Measurements from ENCODE around the gene PUSL1. TPM values are rescaled to one million over a fixed set of nuclear protein-coding genes. Genes with fewer than 3 reads are reported as not detected.

PUSL1 gene
- total RNA-seq, 6 experiments from 2014 or later: 5.6 to 21.6 (median 8.4) TPM

DNA sequence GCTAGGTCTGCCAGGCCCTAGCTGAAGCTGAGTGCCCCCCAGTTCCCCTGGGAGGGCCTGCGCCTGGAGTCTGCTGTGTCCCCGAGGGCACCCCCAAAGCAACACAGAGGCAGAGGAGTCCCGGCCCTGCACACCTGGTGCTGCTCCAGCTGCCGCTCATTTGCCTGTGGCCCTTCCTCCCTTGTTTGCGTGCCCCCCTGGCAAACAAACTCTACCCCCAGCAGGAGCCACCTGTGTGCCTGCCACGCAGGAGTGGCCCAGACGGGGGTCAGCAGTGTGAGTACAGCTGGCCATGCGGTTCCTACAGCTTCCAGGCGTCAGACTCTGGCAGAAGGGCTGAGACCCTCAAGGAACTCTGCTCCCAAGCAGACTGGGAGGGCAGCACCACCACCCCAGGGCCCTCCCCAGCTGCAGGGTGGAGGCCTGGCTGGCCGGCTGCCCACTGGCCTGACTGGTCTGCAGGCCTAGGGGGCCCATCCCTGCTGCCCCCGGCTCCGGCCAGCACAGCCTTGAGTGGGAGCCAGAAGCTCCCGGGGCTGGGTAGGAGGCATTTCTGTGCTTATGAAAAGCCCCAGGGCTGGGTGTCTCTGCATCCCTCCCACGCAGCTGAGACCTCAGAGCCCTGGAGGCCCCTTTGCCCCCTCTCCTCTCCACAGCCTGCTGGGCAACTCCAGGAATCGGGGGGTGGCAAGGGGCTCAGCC is 22.1 kb downstream of the PUSL1 start:
- ATAC-seq (no peak), DNase-seq (no peak)
- H3K27me3 ChIP-seq: no peaks in the 10 kb centered on the region
- no peak overlapping the region for H3K27ac ChIP-seq
- TF ChIP-seq POLR2A (IDR thresholded peaks at IDR 0.05): no peak
- TF ChIP-seq, protein P1, sequence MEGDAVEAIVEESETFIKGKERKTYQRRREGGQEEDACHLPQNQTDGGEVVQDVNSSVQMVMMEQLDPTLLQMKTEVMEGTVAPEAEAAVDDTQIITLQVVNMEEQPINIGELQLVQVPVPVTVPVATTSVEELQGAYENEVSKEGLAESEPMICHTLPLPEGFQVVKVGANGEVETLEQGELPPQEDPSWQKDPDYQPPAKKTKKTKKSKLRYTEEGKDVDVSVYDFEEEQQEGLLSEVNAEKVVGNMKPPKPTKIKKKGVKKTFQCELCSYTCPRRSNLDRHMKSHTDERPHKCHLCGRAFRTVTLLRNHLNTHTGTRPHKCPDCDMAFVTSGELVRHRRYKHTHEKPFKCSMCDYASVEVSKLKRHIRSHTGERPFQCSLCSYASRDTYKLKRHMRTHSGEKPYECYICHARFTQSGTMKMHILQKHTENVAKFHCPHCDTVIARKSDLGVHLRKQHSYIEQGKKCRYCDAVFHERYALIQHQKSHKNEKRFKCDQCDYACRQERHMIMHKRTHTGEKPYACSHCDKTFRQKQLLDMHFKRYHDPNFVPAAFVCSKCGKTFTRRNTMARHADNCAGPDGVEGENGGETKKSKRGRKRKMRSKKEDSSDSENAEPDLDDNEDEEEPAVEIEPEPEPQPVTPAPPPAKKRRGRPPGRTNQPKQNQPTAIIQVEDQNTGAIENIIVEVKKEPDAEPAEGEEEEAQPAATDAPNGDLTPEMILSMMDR (IDR thresholded peaks at IDR 0.05): no peak
- no peak overlapping the region for H3K4me3 ChIP-seq
- H3K4me1 ChIP-seq: peaks cover 0 to 14% (median 3%) of the 10 kb centered on the region in 4 donors
- H3K9me3 ChIP-seq: no peaks in the 10 kb centered on the region
- peaks cover 0 to 17% (median 4%) of the 10 kb centered on the region in 4 donors for H3K36me3 ChIP-seq
- 29% methylated on average over 2 of the region's 15 CpGs for WGBS (ENCODE audit: insufficient coverage, low coverage, low lambda C conversion rate, missing lambda C conversion rate)
- intact Hi-C loops (cut with DNase I): no loop called here

DNA sequence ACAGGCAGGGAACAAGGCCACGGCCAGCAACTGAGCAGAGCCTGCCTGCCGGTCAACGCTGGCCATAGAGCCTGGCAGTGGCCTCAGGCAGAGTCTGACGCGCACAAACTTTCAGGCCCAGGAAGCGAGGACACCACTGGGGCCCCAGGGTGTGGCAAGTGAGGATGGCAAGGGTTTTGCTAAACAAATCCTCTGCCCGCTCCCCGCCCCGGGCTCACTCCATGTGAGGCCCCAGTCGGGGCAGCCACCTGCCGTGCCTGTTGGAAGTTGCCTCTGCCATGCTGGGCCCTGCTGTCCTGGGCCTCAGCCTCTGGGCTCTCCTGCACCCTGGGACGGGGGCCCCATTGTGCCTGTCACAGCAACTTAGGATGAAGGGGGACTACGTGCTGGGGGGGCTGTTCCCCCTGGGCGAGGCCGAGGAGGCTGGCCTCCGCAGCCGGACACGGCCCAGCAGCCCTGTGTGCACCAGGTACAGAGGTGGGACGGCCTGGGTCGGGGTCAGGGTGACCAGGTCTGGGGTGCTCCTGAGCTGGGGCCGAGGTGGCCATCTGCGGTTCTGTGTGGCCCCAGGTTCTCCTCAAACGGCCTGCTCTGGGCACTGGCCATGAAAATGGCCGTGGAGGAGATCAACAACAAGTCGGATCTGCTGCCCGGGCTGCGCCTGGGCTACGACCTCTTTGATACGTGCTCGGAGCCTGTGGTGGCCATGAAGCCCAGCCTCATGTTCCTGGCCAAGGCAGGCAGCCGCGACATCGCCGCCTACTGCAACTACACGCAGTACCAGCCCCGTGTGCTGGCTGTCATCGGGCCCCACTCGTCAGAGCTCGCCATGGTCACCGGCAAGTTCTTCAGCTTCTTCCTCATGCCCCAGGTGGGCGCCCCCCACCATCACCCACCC is 22.9 kb downstream of the PUSL1 start, which contains the start of gene TAS1R3:
Gene TAS1R3 (plus strand): TSS at position 213 of the 898 bp plus-strand sequence. CDS start 66 bp downstream, at position 279.
- no peak for TF ChIP-seq POLR2A (IDR thresholded peaks at IDR 0.05)
- TF ChIP-seq, protein P1 (IDR thresholded peaks at IDR 0.05): no peak
- Histone ChIP-seq H3K36me3 (peaks cover 0 to 17% (median 4%) of the 10 kb centered on the region in 4 donors), H3K4me1 (peaks cover 0 to 6% (median 3%) of the 10 kb centered on the region in 4 donors), H3K9me3 (no peaks in the 10 kb centered on the region), H3K27ac (no peak within 1 kb of the TSS), H3K27me3 (no peaks in the 10 kb centered on the region), H3K4me3 (no peak within 1 kb of the TSS)
- intact Hi-C loops (cut with DNase I): no loop called here
- DNase-seq (no peak), ATAC-seq (no peak)
- no CpG with 5 or more reads among the region's 41 CpGs for WGBS (ENCODE audit: insufficient coverage, low coverage, low lambda C conversion rate, missing lambda C conversion rate)

DNA sequence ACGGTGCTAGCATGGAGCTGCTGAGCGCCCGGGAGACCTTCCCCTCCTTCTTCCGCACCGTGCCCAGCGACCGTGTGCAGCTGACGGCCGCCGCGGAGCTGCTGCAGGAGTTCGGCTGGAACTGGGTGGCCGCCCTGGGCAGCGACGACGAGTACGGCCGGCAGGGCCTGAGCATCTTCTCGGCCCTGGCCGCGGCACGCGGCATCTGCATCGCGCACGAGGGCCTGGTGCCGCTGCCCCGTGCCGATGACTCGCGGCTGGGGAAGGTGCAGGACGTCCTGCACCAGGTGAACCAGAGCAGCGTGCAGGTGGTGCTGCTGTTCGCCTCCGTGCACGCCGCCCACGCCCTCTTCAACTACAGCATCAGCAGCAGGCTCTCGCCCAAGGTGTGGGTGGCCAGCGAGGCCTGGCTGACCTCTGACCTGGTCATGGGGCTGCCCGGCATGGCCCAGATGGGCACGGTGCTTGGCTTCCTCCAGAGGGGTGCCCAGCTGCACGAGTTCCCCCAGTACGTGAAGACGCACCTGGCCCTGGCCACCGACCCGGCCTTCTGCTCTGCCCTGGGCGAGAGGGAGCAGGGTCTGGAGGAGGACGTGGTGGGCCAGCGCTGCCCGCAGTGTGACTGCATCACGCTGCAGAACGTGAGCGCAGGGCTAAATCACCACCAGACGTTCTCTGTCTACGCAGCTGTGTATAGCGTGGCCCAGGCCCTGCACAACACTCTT is 23.8 kb downstream of the PUSL1 start:
- peaks cover 0 to 5% (median 0%) of the 10 kb centered on the region in 4 donors for H3K4me1 ChIP-seq
- H3K27ac ChIP-seq: no peak overlapping the region
- no peaks in the 10 kb centered on the region for H3K27me3 ChIP-seq
- peak; percentile 10 to 48 (median 16) for ATAC-seq
- DNase-seq: peak in 2 of 3 donors; percentile 58 to 69
- 87% methylated on average over 7 of the region's 57 CpGs for WGBS (ENCODE audit: insufficient coverage, low coverage, low lambda C conversion rate, missing lambda C conversion rate)
- H3K36me3 ChIP-seq: peaks cover 0 to 11% (median 2%) of the 10 kb centered on the region in 4 donors
- H3K4me3 ChIP-seq: no peak overlapping the region
- TF ChIP-seq POLR2A (IDR thresholded peaks at IDR 0.05): no peak
- TF ChIP-seq, protein P1 (IDR thresholded peaks at IDR 0.05): no peak
- H3K9me3 ChIP-seq: no peaks in the 10 kb centered on the region
- intact Hi-C loops (cut with DNase I): no loop called here

DNA sequence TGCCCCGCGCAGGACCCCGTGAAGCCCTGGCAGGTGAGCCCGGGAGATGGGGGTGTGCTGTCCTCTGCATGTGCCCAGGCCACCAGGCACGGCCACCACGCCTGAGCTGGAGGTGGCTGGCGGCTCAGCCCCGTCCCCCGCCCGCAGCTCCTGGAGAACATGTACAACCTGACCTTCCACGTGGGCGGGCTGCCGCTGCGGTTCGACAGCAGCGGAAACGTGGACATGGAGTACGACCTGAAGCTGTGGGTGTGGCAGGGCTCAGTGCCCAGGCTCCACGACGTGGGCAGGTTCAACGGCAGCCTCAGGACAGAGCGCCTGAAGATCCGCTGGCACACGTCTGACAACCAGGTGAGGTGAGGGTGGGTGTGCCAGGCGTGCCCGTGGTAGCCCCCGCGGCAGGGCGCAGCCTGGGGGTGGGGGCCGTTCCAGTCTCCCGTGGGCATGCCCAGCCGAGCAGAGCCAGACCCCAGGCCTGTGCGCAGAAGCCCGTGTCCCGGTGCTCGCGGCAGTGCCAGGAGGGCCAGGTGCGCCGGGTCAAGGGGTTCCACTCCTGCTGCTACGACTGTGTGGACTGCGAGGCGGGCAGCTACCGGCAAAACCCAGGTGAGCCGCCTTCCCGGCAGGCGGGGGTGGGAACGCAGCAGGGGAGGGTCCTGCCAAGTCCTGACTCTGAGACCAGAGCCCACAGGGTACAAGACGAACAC is 24.5 kb downstream of the PUSL1 start:
- peak; percentile 42 to 61 (median 56) for ATAC-seq
- Histone ChIP-seq H3K27ac (no peak overlapping the region), H3K4me1 (peaks cover 0 to 5% (median 0%) of the 10 kb centered on the region in 4 donors), H3K27me3 (no peaks in the 10 kb centered on the region), H3K36me3 (peaks cover 0 to 3% (median 2%) of the 10 kb centered on the region in 4 donors), H3K9me3 (no peaks in the 10 kb centered on the region), H3K4me3 (no peak overlapping the region)
- WGBS (ENCODE audit: insufficient coverage, low coverage, low lambda C conversion rate, missing lambda C conversion rate): 24% methylated on average over 11 of the region's 48 CpGs
- TF ChIP-seq POLR2A (IDR thresholded peaks at IDR 0.05): peak; percentile 30
- TF ChIP-seq, protein P1 (IDR thresholded peaks at IDR 0.05): no peak
- peak in 2 of 3 donors; percentile 75 to 80 for DNase-seq
- intact Hi-C loops (cut with DNase I): no loop called here

Data from right lobe of liver (tissue), 6 donors.